HEK293T (cell line): ENCODE data around the gene ATP2B2.

ENCODE experiments used
- CTBP1 ChIP-seq: fragments of 450-650 bp; IDR thresholded peaks from 2 replicates; pipeline ENCODE4 v1.6.1; 2016; ENCODE audit warnings: borderline replicate concordance
- ELF4 ChIP-seq: fragments of 450-650 bp; IDR thresholded peaks from 2 replicates; pipeline ENCODE4 v1.6.1; 2017; ENCODE audit warnings: antibody characterized with exemption
- FOXM1 ChIP-seq: fragments of 450-650 bp; IDR thresholded peaks from 2 replicates; pipeline ENCODE4 v1.6.1; 2017; ENCODE audit warnings: mild to moderate bottlenecking, borderline replicate concordance
- HDGF ChIP-seq: fragments of 450-650 bp; IDR thresholded peaks from 2 replicates; pipeline ENCODE4 v1.6.1; 2017; ENCODE audit warnings: antibody characterized with exemption, borderline replicate concordance
- SP1 ChIP-seq: fragments of 450-650 bp; IDR thresholded peaks from 2 replicates; pipeline ENCODE4 v1.6.1; 2017
- SUZ12 ChIP-seq: fragments of 450-650 bp; IDR thresholded peaks from 2 replicates; pipeline ENCODE4 v1.6.1; 2016; ENCODE audit warnings: mild to moderate bottlenecking
- TARDBP ChIP-seq: fragments of 450-650 bp; IDR thresholded peaks from 2 replicates; pipeline ENCODE4 v1.6.1; 2016
- ZNF384 ChIP-seq: fragments of 450-650 bp; IDR thresholded peaks from 2 replicates; pipeline ENCODE4 v1.6.1; 2016
- TF ChIP-seq, protein P1 (sequence below): fragments of 450-650 bp; IDR thresholded peaks from 2 replicates; pipeline ENCODE4 v1.6.1; 2016

DNA sequence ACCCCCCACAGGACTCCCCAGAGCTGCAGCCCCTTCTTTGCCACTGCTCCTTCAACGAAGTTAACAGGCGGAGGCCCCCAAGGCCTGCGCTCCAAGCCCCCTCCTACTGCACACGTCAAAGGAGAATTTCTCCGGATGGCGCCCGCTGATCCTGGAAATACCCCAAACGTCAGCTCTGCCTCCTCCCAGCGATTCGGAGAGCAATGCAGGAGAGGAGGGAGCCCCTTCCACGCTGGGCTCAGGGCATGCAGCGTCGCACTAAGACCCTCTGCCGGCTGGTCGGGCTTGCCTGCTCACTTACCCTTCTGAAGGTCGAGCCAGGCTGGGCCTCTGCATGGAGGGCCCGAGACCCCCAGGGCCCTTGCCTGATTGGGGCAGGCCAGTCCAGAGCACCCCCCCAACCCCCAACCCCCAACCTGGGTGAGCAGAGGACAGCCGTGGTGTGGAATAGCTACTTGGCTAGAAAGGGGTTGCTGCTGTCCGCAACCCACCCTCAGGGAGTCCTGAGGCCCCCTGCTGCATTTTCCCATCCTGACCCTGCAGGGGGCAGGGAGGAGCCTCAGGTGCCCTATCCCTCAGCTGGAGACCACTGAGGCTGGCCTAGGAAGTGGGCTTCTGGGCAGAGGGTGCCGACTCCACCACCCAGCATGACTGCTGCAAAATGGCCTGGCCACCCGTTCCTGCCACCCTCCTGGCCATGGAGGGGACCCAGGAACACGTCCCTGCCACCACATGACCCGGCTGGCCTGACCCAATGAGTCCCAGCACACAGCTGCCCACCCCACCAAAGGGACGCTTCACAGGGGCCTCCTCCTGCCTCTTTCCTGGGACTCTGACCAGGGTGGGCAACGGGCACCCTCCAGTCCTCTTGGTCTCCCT is 976 bp downstream of the ATP2B2 start:
- TF ChIP-seq, protein P1, sequence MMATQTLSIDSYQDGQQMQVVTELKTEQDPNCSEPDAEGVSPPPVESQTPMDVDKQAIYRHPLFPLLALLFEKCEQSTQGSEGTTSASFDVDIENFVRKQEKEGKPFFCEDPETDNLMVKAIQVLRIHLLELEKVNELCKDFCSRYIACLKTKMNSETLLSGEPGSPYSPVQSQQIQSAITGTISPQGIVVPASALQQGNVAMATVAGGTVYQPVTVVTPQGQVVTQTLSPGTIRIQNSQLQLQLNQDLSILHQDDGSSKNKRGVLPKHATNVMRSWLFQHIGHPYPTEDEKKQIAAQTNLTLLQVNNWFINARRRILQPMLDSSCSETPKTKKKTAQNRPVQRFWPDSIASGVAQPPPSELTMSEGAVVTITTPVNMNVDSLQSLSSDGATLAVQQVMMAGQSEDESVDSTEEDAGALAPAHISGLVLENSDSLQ: no peak
- TF ChIP-seq TARDBP (no peak), ZNF384 (no peak), ELF4 (no peak), SUZ12 (no peak), FOXM1 (no peak), HDGF (no peak), CTBP1 (no peak), SP1 (no peak)
